Testis (tissue), 2 donors: ENCODE measurements around the gene SHCBP1L.

Source experiments
- CTCF ChIP-seq, 3 experiments: fragments of 450-650 bp in 2 of 3; fragments of 200-600 bp in 1 of 3; sonication (generic) in 1 of 3; IDR thresholded peaks; one replicate each; pipeline ENCODE4 v1.5.1; 2016 to 2019; ENCODE audit warnings: antibody characterized with exemption in 3 of 3, mild to moderate bottlenecking in 2 of 3, moderate library complexity in 1 of 3
- POLR2A ChIP-seq: fragments of 450-650 bp; IDR thresholded peaks from one replicate; pipeline ENCODE4 v1.6.1; 2017; ENCODE audit warnings: antibody characterized with exemption, mild to moderate bottlenecking, moderate library complexity

DNA sequence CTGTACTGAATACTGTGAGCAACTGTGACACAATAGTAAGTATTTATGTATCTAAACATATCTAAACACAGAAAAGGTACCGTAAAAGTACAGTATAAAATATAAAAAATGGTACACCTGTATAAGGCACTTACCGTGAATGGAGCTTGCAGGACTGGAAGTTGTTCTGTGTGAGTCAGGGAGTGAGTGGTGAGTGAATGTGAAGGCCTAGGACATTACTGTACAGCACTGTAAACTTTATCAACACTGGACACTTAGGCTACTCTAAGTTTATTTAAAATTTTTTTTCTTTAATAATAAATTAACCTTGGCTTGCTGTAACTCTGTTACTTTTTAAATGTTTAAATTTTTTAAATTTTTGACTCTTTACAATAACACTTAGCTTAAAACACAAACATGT, 24.5 kb upstream of the SHCBP1L start:
- TF ChIP-seq CTCF (IDR thresholded peaks at IDR 0.05) (no peak), POLR2A (no peak)
